K562 (cell line): ENCODE results near the gene CNTD1. TPM values are rescaled to one million over a fixed set of nuclear protein-coding genes. Genes with fewer than 3 reads are reported as not detected.

ENCODE experiments used
- MXD1 ChIP-seq: fragments of 250-450 bp; sonication (Bioruptor Pico); IDR thresholded peaks from 2 replicates; pipeline ENCODE4 v1.8.0; 2021; ENCODE audit warnings: borderline replicate concordance, mild to moderate bottlenecking, moderate library complexity; ENCODE audit not compliant: poor library complexity, severe bottlenecking
- MYC ChIP-seq, 2 experiments: fragments of 250-450 bp in 1 of 2; sonication (Bioruptor Pico) in 1 of 2; IDR thresholded peaks; 2 replicates each; pipeline versions ENCODE4 v1.5.1 to v1.6.1; 2012 to 2021; ENCODE audit warnings: low read depth in 2 of 2, borderline replicate concordance in 1 of 2, improper control_type of control experiment in 1 of 2, low read length in 1 of 2, mild to moderate bottlenecking in 1 of 2, moderate library complexity in 1 of 2
- PTTG1 ChIP-seq: fragments of 450-650 bp; IDR thresholded peaks from 2 replicates; pipeline ENCODE4 v1.6.1; 2016; ENCODE audit warnings: low read depth, mild to moderate bottlenecking, missing genetic modification characterization, missing compliant biosample characterization
- RBFOX2 ChIP-seq: fragments of 200-400 bp; formaldehyde crosslinking; IDR thresholded peaks from 2 replicates; pipeline ENCODE4 v1.6.1; 2017; ENCODE audit warnings: low read depth, mild to moderate bottlenecking, low read length, moderate library complexity
- SAFB2 ChIP-seq: fragments of 200-400 bp; formaldehyde crosslinking; IDR thresholded peaks from 2 replicates; pipeline ENCODE4 v1.6.1; 2018; ENCODE audit warnings: borderline replicate concordance, low read length, low read depth, moderate library complexity; ENCODE audit not compliant: severe bottlenecking
- SMARCC2 ChIP-seq: fragments of 450-650 bp; IDR thresholded peaks from 2 replicates; pipeline ENCODE4 v1.6.1; 2017; ENCODE audit warnings: antibody characterized with exemption, moderate library complexity, mild to moderate bottlenecking, low read depth
- SPI1 ChIP-seq: IDR thresholded peaks from 2 replicates; pipeline ENCODE4 v1.6.1; 2011; ENCODE audit warnings: low read depth, low read length, control low read depth, borderline replicate concordance
- SRSF7 ChIP-seq: fragments of 200-400 bp; formaldehyde crosslinking; optimal IDR thresholded peaks from 2 replicates; pipeline ENCODE3; 2017; ENCODE audit warnings: mild to moderate bottlenecking, low read depth, low read length
- TCF7 ChIP-seq: sonication (generic); IDR thresholded peaks from 2 replicates; pipeline ENCODE4 v1.6.1; 2016; ENCODE audit warnings: antibody characterized with exemption, borderline replicate concordance
- ZKSCAN1 ChIP-seq: fragments of 150-350 bp; IDR thresholded peaks from 2 replicates; pipeline ENCODE4 v1.6.1; 2016; ENCODE audit warnings: low read depth, low read length
- ZNF699 ChIP-seq: fragments of 250-450 bp; sonication (Bioruptor Pico); IDR thresholded peaks from 2 replicates; pipeline ENCODE4 v1.8.0; 2021; ENCODE audit warnings: mild to moderate bottlenecking, moderate library complexity; ENCODE audit not compliant: insufficient replicate concordance
- ZNF717 ChIP-seq: fragments of 250-450 bp; sonication (Bioruptor Pico); IDR thresholded peaks from 2 replicates; pipeline ENCODE4 v1.5.0; 2021
- ZNF766 ChIP-seq: fragments of 200-800 bp; sonication (Bioruptor generic); conservative IDR thresholded peaks from 2 replicates; pipeline ENCODE4 v1.6.1; 2016; ENCODE audit warnings: missing genetic modification characterization, missing compliant biosample characterization
- polyA plus RNA-seq, 8 experiments: library from polyadenylated mRNA; depleted of rRNA in 4 of 8; stranded (reverse) in 5 of 8; unstranded in 3 of 8; fragments of >200 nt; fragmentation: Nextera tagmentation in 2 of 8; fragmentation: Illumina TruSeq in 1 of 8; extraction: Ambion mirVana in 2 of 8; extraction: Trizol in 1 of 8; gene quantifications; 2 replicates each; pipeline versions ENCODE4 v1.2.1 to v1.2.3, GENCODE V29; 2011 to 2014; ENCODE audit warnings: inconsistent platforms in 1 of 8, missing spikeins in 1 of 8
- total RNA-seq, 7 experiments: library from RNA; depleted of rRNA in 6 of 7; stranded (reverse); fragments of >200 nt in 6 of 7; fragmentation: Illumina TruSeq in 2 of 7; extraction: Trizol in 2 of 7; gene quantifications; 2 replicates each; pipeline versions ENCODE4 v1.2.1 to v1.2.3, GENCODE V29; 2011 to 2021; ENCODE audit warnings: low replicate concordance in 1 of 7
- TF ChIP-seq, protein P1 (sequence below), 2 experiments: fragments of 450-650 bp in 1 of 2; sonication (generic) in 1 of 2; formaldehyde crosslinking in 1 of 2; IDR thresholded peaks; 2 replicates each; pipeline versions ENCODE4 v1.7.1 to v1.9.0; 2016 to 2022; ENCODE audit warnings: inconsistent platforms in 1 of 2, mild to moderate bottlenecking in 1 of 2, missing genetic modification reagents in 1 of 2

The CNTD1 gene
- total and polyA plus RNA-seq, 9 of the 15 experiments (the other 6 are each of a cell fraction or from before 2014, with no cell fraction given) = 0.12 to 0.86 (median 0.41) TPM; not detected in 1

DNA sequence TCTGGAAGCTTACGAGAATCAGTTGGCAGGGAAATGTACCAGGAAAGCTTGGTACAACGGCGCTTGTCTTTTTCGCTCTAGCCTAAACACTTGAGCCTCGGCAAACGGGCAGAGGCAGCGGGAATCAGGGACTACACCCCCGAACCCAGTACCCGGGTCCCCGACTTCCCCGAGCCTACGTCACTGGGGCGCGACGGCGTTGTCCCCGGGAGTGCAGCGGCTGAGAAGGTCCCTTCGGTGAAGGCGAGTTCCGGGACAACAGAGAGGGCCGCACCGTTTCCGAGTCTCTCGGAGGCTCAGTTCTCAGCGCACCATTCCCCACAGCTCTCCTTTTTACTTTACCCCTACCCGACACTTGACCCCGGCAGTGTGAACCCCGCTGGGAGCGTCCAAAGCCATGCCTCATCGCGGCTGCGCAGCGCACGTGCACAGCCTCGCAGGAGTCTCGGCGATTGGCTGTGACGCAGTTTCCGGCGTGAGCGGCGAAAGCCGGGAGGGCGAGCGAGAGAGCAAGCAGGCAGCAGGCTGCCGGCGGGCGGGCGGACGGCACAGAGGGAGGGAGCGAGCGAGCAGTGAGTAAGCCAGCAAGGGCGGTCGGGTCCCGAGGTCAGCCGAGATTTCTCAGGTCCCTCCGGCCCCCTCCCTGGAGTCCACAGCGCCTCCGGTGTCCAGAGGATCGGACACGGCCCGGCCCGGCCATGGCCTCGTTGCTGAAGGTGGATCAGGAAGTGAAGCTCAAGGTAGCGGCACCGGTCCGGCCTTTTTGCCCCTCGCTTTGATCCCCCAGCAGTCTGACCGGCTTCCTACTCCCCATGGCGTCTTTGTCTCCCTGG is 34.5 kb downstream of the CNTD1 start, which contains the start of gene PSME3 (continued):
- TF ChIP-seq MXD1 (peak; percentile 99), PTTG1 (tag) (no peak), SPI1 (no peak), TCF7 (no peak), ZNF717 (CRISPR knock-in tag) (no peak), ZNF766 (CRISPR knock-in tag) (no peak), SAFB2 (no peak), SRSF7 (no peak), ZKSCAN1 (peak; percentile 61), SMARCC2 (no peak), RBFOX2 (peak; percentile 99), MYC (IDR thresholded peaks at IDR 0.05; ENCODE audit: low read depth, low read length) (peak; percentile 99), MYC (CRISPR knock-in tag; IDR thresholded peaks at IDR 0.05; ENCODE audit: borderline replicate concordance, low read depth) (peak; percentile 100), ZNF699 (CRISPR knock-in tag) (no peak)
- TF ChIP-seq, protein P1, sequence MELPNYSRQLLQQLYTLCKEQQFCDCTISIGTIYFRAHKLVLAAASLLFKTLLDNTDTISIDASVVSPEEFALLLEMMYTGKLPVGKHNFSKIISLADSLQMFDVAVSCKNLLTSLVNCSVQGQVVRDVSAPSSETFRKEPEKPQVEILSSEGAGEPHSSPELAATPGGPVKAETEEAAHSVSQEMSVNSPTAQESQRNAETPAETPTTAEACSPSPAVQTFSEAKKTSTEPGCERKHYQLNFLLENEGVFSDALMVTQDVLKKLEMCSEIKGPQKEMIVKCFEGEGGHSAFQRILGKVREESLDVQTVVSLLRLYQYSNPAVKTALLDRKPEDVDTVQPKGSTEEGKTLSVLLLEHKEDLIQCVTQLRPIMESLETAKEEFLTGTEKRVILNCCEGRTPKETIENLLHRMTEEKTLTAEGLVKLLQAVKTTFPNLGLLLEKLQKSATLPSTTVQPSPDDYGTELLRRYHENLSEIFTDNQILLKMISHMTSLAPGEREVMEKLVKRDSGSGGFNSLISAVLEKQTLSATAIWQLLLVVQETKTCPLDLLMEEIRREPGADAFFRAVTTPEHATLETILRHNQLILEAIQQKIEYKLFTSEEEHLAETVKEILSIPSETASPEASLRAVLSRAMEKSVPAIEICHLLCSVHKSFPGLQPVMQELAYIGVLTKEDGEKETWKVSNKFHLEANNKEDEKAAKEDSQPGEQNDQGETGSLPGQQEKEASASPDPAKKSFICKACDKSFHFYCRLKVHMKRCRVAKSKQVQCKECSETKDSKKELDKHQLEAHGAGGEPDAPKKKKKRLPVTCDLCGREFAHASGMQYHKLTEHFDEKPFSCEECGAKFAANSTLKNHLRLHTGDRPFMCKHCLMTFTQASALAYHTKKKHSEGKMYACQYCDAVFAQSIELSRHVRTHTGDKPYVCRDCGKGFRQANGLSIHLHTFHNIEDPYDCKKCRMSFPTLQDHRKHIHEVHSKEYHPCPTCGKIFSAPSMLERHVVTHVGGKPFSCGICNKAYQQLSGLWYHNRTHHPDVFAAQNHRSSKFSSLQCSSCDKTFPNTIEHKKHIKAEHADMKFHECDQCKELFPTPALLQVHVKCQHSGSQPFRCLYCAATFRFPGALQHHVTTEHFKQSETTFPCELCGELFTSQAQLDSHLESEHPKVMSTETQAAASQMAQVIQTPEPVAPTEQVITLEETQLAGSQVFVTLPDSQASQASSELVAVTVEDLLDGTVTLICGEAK (IDR thresholded peaks at IDR 0.05) = peak; percentile 97
- TF ChIP-seq, protein P1 (CRISPR knock-in tag; IDR thresholded peaks at IDR 0.05) = no peak
